HG03521 (cell line): ENCODE data around the gene POLR2L.

Source experiments
- ATAC-seq: cut with Tn5 transposase; IDR thresholded peaks from one replicate; pipeline ENCODE4 v1.9.1; 2021; ENCODE audit warnings: mild to moderate bottlenecking, moderate library complexity; ENCODE audit not compliant: unreplicated experiment

The POLR2L gene

GRCh38 chr11:869399-870126 is 27.2 kb upstream of the POLR2L start:
- ATAC-seq, result no peak

- ATAC-seq, result no peak
Measured at GRCh38 chr11:868802-869201, 26.5 kb upstream of the POLR2L start.

- ATAC-seq, result no peak
Measured at GRCh38 chr11:868394-868793, 26.1 kb upstream of the POLR2L start.

GRCh38 chr11:867856-868358 is 25.6 kb upstream of the POLR2L start:
- ATAC-seq, result no peak

GRCh38 chr11:866481-866880 is 24.2 kb upstream of the POLR2L start:
- no peak for ATAC-seq

GRCh38 chr11:865462-866430 is 23.4 kb upstream of the POLR2L start:
- no peak for ATAC-seq

- no peak for ATAC-seq
Measured at GRCh38 chr11:864898-865297, 22.6 kb upstream of the POLR2L start.

- no peak for ATAC-seq
Measured at GRCh38 chr11:863910-864827, 21.8 kb upstream of the POLR2L start.

GRCh38 chr11:863023-863909 is 20.9 kb upstream of the POLR2L start:
- no peak for ATAC-seq

- no peak for ATAC-seq
Measured at GRCh38 chr11:862696-863022, 20.3 kb upstream of the POLR2L start.

GRCh38 chr11:862081-862661 is 19.8 kb upstream of the POLR2L start:
- ATAC-seq, result no peak

GRCh38 chr11:861105-861479 is 18.8 kb upstream of the POLR2L start:
- ATAC-seq, result no peak

- ATAC-seq, result no peak
Measured at GRCh38 chr11:860234-861104, 18.1 kb upstream of the POLR2L start.

- ATAC-seq, result no peak
Measured at GRCh38 chr11:859394-860131, 17.2 kb upstream of the POLR2L start.

GRCh38 chr11:858762-859339 is 16.5 kb upstream of the POLR2L start:
- ATAC-seq, result no peak

- ATAC-seq, result no peak
Measured at GRCh38 chr11:858053-858761, 15.9 kb upstream of the POLR2L start.

GRCh38 chr11:856397-856796 is 14.1 kb upstream of the POLR2L start:
- ATAC-seq, result no peak
